ENCODE measurements around the gene PSAPL1.

PSAPL1 gene

DNA sequence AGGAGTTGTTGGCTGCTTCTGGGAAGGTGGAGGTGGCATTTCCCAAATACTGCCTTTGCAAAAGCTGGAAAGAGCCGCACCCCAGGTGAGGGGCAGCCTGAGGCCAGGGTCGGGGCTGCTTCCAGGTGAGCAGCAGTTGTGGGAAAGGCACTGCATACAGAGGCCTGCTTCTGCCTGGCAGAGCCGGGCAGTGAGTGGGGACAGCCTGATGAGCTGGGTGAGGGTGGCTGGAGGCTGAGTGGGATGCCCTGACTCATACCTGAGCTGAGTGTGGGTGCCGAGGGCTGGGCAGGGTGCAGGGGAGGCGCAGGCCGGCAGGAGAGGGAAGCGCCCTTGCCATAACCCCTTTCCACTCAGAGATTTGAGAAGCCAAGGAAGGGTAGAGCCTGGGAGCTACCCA is 6.5 kb upstream of the PSAPL1 start:
- H3K4me2 ChIP-seq (ENCODE audit: low read length): no peak overlapping the region
- peaks cover 3% of the 10 kb centered on the region for H3K27me3 ChIP-seq (ENCODE audit: control insufficient read depth, insufficient read depth, low read length)
- H3K4me3 ChIP-seq (ENCODE audit: low read depth, low read length): no peak overlapping the region
- no peaks in the 10 kb centered on the region for H3K4me1 ChIP-seq
- no peak overlapping the region for H3K9ac ChIP-seq
- no peak overlapping the region for H2AFZ ChIP-seq
- TF ChIP-seq, protein P1, sequence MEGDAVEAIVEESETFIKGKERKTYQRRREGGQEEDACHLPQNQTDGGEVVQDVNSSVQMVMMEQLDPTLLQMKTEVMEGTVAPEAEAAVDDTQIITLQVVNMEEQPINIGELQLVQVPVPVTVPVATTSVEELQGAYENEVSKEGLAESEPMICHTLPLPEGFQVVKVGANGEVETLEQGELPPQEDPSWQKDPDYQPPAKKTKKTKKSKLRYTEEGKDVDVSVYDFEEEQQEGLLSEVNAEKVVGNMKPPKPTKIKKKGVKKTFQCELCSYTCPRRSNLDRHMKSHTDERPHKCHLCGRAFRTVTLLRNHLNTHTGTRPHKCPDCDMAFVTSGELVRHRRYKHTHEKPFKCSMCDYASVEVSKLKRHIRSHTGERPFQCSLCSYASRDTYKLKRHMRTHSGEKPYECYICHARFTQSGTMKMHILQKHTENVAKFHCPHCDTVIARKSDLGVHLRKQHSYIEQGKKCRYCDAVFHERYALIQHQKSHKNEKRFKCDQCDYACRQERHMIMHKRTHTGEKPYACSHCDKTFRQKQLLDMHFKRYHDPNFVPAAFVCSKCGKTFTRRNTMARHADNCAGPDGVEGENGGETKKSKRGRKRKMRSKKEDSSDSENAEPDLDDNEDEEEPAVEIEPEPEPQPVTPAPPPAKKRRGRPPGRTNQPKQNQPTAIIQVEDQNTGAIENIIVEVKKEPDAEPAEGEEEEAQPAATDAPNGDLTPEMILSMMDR (IDR thresholded peaks at IDR 0.05): no peak
- no peaks in the 10 kb centered on the region for H3K79me2 ChIP-seq
- H3K27ac ChIP-seq: no peak overlapping the region
- no peaks in the 10 kb centered on the region for H3K36me3 ChIP-seq (ENCODE audit: control insufficient read depth, insufficient read depth, low read length)
- no peaks in the 10 kb centered on the region for H3K9me3 ChIP-seq (ENCODE audit: control insufficient read depth, low read length)

DNA sequence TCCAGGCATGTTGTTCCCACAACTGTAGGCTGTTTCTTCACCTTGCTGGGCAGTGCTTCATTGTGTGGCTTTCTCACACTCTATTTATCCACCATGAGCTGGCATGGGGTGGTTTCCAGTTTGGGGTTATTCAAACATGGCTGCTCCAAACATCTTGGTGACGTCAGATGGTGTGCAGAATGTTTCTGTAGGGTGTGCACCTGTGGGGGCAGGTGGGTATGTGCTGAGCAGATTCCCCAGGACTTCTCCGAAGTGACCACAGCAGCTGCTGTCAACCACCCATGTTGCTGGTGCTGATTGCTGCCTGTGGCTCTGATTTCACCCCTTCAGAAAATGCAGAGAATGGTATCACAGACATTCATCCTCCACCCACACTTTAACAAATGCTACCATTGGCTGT is 5.0 kb upstream of the PSAPL1 start:
- peaks cover 3% of the 10 kb centered on the region for H3K27me3 ChIP-seq (ENCODE audit: control insufficient read depth, insufficient read depth, low read length)
- no peak overlapping the region for H3K27ac ChIP-seq
- H3K9me3 ChIP-seq (ENCODE audit: control insufficient read depth, low read length): no peaks in the 10 kb centered on the region
- H2AFZ ChIP-seq: no peak overlapping the region
- H3K79me2 ChIP-seq: no peaks in the 10 kb centered on the region
- no peak overlapping the region for H3K9ac ChIP-seq
- TF ChIP-seq, protein P1 (IDR thresholded peaks at IDR 0.05): no peak
- no peak overlapping the region for H3K4me3 ChIP-seq (ENCODE audit: low read depth, low read length)
- no peaks in the 10 kb centered on the region for H3K4me1 ChIP-seq
- H3K4me2 ChIP-seq (ENCODE audit: low read length): no peak overlapping the region
- no peaks in the 10 kb centered on the region for H3K36me3 ChIP-seq (ENCODE audit: control insufficient read depth, insufficient read depth, low read length)

DNA sequence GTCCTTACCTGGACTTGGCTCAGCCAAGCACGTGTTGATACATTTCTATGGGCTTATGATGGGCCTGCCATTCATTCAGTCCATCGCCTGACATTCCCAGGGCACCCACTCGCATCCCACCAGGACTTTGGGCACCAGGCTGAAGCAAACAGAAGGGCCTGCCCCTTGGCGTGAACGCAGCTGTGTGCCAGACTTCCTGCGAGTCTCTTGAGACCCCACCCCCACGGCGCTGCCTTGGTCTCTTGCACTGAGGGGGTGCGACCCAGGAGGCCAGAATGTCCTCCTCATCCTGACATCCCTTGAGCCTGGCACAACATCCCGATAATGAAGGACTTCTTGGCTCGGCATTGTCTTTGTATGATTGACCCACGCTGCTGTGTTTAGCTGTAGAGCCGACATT is 1.5 kb upstream of the PSAPL1 start:
- Histone ChIP-seq H3K36me3 (ENCODE audit: control insufficient read depth, insufficient read depth, low read length) (no peaks in the 10 kb centered on the region), H3K79me2 (no peaks in the 10 kb centered on the region), H3K4me1 (no peaks in the 10 kb centered on the region), H3K9me3 (ENCODE audit: control insufficient read depth, low read length) (no peaks in the 10 kb centered on the region), H3K4me3 (ENCODE audit: low read depth, low read length) (no peak overlapping the region), H2AFZ (no peak overlapping the region), H3K9ac (no peak overlapping the region), H3K27ac (no peak overlapping the region), H3K4me2 (ENCODE audit: low read length) (no peak overlapping the region), H3K27me3 (ENCODE audit: control insufficient read depth, insufficient read depth, low read length) (peaks cover 1% of the 10 kb centered on the region)
- TF ChIP-seq, protein P1 (IDR thresholded peaks at IDR 0.05): no peak

DNA sequence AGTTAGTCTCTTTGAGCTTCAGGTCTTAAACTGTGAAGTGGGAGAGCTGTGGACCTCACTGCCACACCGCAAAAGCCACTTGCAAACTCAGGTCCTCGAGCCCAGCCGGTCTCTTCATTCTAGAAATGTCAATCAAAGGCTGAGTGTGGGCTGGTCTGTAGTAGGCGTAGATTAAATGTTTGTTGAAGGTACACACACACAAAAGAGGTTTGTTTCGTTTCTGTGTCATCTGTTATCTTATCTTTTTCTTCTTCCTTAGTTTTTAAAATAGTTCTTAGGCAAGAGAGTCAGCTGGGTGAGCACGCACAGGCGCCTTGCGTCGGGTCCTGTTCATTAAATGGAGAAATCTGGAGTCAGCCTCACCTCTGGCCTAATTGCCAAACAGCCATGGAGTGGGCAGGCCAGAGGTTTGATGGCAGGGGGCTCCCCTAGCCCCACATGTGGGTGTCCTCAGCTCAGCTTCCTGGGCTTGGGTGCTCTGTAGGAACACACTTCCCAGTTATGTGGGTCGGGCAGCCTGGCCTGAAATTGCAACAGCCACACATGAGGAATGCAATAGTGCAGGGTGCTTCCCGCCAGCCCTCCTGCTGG is 836 bp upstream of the PSAPL1 start:
- no peaks in the 10 kb centered on the region for H3K79me2 ChIP-seq
- H3K36me3 ChIP-seq (ENCODE audit: control insufficient read depth, insufficient read depth, low read length): no peaks in the 10 kb centered on the region
- no peak overlapping the region for H3K4me2 ChIP-seq (ENCODE audit: low read length)
- no peaks in the 10 kb centered on the region for H3K9me3 ChIP-seq (ENCODE audit: control insufficient read depth, low read length)
- no peak overlapping the region for H3K9ac ChIP-seq
- no peak overlapping the region for H2AFZ ChIP-seq
- no peak overlapping the region for H3K27ac ChIP-seq
- TF ChIP-seq, protein P1 (IDR thresholded peaks at IDR 0.05): no peak
- no peaks in the 10 kb centered on the region for H3K4me1 ChIP-seq
- H3K4me3 ChIP-seq (ENCODE audit: low read depth, low read length): no peak overlapping the region
- H3K27me3 ChIP-seq (ENCODE audit: control insufficient read depth, insufficient read depth, low read length): no peaks in the 10 kb centered on the region

DNA sequence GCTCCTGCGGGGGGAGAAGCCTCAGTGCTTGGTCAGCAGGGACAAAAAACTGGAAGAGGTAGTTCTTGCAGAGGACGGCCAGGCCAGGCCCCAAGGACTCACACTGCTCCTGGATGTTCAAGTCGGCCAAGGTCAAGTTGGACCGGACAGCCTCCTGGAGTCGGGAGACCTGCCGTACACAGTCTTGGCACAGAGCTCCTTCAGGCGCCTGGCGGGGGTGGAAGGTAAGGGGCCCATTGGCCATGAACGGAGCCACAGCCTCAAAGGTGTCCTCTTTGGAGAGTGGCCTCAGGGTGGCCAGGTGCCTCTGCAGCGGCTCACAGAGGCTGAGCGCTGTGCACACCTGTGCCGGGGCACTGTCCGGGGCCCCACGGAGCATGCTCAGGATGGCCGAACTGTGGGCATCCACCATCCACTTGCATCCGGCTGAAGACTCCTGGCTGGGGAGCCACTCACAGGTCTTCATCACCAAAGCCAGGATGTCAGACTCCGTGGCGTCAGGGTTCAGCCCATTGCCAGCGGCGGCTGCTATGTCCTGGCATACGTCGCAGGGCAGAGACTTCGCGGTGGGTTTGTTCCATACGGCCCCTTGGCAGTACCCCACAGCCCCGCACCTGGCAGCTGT is 477 bp downstream of the PSAPL1 start:
- H3K36me3 ChIP-seq (ENCODE audit: control insufficient read depth, insufficient read depth, low read length): no peaks in the 10 kb centered on the region
- no peaks in the 10 kb centered on the region for H3K27me3 ChIP-seq (ENCODE audit: control insufficient read depth, insufficient read depth, low read length)
- H3K9ac ChIP-seq: no peak overlapping the region
- H2AFZ ChIP-seq: no peak overlapping the region
- no peaks in the 10 kb centered on the region for H3K9me3 ChIP-seq (ENCODE audit: control insufficient read depth, low read length)
- no peak overlapping the region for H3K4me2 ChIP-seq (ENCODE audit: low read length)
- no peak overlapping the region for H3K4me3 ChIP-seq (ENCODE audit: low read depth, low read length)
- TF ChIP-seq, protein P1 (IDR thresholded peaks at IDR 0.05): no peak
- H3K27ac ChIP-seq: no peak overlapping the region
- no peaks in the 10 kb centered on the region for H3K4me1 ChIP-seq
- no peaks in the 10 kb centered on the region for H3K79me2 ChIP-seq
